Activated CD4-positive, alpha-beta T cell treated with anti-CD3 and anti-CD28 coated beads for 24 hours (primary cell): ENCODE results near the gene GFRA1.

Source experiments
- DNase-seq, 2 donors: peaks; one replicate each; pipeline ENCODE4 v3.0.0-alpha.2; 2020; ENCODE audit warnings: low read depth in 2 of 2

The GFRA1 gene

DNA sequence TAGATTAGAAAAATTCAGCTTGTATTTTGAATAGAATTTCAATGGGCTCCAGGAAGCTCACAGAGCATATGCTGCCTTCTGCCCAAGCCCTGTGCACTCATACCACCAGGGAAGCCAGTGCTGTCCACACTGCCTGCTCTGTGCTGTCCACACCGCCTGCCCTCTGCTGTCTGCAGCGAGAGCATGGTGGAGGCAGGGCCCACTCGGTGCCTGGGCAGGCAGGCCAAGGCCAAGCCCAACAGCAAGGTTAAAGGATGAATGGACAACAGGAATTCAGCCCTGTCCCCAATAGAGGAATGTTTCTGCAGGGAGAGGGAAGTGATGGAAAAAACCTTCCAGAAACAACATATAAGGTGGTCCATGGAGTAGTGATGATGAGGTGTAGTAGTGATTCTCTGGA is 146.8 kb downstream of the GFRA1 start:
- no peak for DNase-seq

DNA sequence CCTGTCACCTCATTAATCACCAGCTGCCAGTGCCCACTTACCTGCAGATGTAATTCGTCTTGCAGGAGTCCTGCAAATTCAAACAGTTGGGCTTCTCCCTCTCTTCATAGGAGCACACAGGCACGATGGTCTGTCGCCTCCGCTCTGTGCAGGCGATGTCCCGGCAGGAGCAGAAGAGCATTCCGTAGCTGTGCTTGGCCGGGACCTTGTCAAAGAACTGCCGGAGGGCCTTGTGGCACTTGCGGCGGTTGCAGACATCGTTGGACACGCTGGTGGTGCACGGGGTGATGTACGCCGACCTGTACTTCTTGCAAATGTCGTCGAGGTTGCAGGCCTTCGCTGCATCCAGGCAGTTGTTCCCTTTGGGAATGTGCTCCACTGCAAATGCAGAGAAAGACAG is 147.8 kb downstream of the GFRA1 start:
- DNase-seq: no peak

DNA sequence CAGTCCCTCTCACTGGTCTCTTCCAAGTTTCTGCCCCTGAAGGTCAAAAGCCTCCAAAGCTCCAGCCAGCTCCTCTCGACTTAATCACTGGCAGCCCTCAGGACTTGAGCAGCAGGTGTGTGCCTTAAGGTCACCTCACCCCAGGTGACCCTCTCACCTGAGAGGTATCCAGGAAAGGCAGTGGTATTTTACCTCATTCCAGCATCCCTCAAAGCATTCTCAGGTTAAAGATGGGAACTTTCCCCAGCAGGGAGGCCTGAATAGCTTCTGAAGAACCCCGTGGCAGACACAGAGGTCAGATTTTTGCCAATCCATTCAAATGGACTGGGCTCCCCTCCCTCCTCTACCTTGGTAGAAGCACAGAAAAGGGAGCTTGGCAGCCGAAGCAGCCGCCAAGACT is 148.2 kb downstream of the GFRA1 start:
- no peak for DNase-seq

- DNase-seq: no peak
Observed at GRCh38 chr10:116122664-116123063, 150.3 kb downstream of the GFRA1 start.

- no peak for DNase-seq
Observed at GRCh38 chr10:116121640-116122525, 151.1 kb downstream of the GFRA1 start.

GRCh38 chr10:116120688-116121455 is 152.1 kb downstream of the GFRA1 start:
- no peak for DNase-seq

DNA sequence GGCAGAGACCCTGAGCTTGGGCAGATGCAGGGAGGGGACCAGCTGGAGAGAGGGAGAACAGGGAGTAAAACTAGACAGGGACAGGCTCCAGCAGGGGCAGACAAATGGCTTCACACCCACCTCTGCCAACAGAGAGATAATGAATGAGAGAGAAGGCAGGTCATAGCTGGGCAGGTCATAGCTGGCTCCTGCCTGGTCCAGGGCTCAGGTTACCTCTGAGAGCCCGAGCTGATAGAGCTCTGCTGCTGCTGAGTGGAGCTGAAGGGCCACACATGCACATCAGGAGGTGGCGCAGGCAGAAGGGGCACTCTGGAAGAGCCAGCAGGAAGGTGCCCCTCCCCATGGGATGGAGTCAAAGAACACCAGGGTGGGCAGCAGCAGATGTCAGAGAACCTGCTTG is 154.2 kb downstream of the GFRA1 start:
- no peak for DNase-seq

DNA sequence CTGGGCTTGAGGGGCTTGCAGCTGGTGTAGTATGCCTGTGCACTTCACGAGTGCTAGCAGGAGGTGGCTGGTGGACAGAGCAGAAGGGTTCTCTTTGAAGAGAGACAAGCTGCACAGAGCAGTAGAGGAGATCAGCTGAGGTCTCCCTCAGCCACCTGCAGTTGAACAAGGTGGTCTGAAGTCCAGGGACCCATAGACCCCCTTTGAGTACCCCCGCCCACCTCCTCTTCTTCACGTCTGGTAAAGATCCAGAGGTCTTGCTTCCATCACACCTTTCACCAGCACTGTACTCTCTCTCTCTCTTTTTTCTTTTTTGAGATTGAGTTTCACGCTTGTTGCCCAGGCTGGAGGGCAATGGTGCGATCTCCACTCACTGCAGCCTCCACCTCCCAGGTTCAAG is 157.2 kb downstream of the GFRA1 start:
- no peak for DNase-seq

DNA sequence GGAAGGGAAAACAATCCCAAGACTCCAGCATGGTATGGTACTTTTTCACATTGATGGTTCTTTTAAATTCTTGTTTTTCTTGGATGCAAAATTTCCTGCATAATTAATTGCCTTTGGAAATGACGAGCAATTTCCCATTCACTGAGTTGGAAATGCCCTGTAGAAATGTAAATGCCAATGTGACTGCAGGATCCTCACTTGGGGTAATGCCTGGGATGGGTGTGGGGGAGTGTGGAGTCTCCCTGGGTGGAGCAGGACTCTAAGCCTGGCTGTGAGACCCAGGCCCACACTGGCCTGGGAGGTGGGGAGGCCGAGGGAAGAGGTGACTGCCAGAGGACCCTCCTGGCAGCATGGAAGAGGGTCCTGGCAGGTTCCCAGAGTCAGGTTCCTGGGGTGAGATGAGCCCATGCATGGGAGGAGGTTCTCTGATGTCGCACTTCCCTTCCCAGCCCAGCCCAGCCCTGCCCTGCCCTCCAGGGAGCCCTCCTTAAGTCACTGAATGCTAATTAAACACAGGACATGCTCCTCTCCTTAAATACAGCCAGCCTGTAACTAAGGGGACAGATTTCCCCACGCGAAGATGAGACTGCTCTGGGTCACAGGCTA is 157.9 kb downstream of the GFRA1 start:
- no peak for DNase-seq

DNA sequence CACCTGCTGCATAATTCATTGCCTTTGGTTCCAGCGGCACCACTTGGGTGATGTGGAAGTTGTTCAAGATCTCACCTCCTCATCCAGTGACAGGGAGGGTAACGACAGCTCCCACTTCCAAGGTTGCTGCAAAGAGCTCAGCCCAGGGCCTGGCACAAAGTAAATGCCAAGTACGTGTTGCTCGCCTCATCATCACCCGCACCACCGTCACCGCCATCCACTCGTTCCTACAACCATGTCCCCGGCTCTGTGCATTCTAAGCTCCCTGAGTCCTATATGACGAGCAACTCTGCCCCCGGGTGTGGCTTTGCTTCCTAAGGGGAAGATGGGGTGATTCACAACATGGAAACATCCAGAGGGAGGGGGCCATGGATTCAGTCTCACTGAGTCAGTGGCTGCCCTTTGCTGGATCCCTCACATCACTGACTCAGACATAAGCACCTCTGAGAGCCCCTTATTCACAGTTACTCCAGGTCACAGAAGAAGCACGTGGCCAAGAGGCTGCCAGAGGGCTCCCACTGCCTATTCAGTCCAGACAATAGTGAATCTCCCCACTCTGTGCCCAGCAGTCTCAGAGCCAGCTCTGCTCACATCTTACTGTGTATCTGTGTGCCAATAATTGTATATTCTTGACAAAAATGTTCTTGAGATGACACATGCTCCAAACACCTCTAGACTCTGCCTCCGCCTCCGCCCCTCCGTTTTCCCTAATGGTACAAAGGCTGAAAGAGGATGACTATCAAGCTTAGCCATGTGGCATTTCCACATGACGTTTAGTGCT is 159.1 kb downstream of the GFRA1 start:
- DNase-seq: no peak

DNA sequence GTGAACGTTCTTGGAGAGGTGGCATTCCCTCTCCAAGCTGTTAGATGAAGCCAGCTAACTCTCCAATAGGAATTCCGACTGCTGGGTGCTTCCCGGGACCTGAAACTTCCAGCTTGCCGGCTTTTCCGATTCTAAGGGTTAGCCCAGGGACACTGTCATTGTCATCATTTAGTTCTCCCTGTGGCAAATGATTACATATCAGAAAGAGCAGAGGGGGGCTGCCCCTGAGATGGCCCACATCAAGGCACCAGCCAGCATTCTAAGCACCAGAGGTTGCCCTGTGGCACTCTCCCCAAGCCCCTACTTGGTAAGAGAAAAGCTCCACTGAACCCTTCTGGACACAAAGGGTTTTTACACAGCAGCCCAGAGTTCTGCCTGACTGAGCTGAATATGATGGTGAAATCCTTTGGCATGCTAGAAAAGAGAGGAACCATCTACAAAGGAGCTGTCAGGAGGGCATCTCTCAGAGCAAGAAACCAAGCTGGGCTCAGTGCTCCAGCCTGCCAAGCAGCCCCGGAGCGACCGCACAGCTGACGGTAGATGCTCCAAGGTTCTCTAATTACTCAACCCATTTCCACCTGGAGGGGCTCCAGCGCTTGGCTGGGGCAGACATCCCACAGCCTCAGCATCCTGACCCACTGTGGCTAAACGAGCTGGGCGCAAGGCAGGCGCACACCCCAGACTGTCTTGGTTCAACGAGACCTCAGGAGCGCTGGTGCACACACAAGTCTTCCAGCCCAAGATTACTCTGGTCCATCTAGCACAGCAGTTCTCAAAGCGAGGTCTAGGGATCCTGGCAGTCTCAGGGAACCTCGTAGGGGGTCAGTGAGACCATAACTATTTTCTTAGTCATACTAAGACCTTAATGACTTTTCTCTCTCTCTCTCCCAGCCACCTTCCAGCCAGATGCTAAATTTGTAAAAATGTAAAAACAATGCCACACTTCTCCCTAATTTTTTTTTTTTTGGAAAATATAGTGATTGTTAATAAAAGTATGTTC is 160.5 kb downstream of the GFRA1 start:
- no peak for DNase-seq

- no peak for DNase-seq
Observed at GRCh38 chr10:116111483-116112095, 161.4 kb downstream of the GFRA1 start.

DNA sequence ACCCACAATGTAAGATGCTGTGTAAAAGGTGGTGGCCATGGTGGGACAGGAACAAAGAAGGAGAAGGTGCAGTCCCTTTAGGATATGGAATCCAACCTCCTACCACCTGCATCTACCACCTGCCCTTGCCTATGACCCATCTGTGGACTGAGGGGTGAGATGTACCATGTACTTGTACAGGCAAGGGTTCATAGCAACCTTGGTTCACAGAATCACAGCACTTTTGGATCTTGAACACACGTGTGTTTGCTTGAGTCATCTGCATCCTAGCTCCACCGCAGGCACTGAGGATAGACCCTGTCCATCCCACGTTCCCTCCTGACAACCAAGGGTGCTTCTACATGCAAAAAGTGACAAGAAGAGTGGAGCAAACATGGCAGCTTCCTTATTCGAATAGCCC is 162.3 kb downstream of the GFRA1 start:
- no peak for DNase-seq

GRCh38 chr10:116109881-116110280 is 163.1 kb downstream of the GFRA1 start:
- DNase-seq: no peak

GRCh38 chr10:116109481-116109880 is 163.5 kb downstream of the GFRA1 start:
- DNase-seq: no peak

DNA sequence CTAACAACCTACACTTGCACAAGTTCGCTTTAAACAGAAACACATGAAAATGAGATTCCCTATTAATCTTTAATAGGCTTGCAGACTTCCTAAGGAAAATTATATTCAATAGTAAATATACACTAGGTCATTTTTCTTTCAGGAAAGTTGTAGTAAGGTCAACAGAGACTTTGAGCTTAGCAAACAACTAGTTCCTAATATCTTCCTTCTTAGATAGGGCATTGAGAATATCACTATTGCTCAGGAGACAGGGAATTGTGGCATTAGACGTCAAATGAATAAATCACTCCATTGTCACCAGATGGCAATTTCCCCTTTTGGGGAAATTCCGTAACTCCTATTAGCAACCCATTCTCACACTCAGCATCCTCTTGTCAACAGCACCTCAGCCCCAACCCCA is 164.9 kb downstream of the GFRA1 start:
- no peak for DNase-seq

DNA sequence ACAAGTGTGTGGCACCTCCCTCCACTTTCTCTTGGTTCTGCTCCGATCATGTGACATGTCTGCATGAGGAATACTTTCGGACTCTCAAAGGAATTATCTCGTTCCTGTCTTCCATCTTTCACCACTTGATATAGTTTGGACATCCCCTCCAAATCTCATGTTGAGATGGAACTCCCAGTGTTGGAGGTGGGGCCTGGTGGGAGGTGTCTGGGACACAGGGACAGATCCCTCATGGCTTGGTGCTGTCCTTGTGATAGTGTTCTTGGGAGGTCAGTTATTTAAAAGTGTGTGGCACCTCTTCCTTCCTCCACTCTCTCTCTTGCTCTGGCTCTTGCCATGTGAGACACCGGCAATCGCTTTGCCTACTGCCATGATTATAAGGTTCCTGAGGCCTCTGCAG is 166.4 kb downstream of the GFRA1 start:
- no peak for DNase-seq

GRCh38 chr10:116105264-116105663 is 167.7 kb downstream of the GFRA1 start:
- DNase-seq: no peak

- no peak for DNase-seq
Observed at GRCh38 chr10:116104210-116104932, 168.6 kb downstream of the GFRA1 start.

- no peak for DNase-seq
Observed at GRCh38 chr10:116103668-116104067, 169.3 kb downstream of the GFRA1 start.
